Sigmoid colon (tissue), 4 donors: ENCODE measurements around the gene ITGB2.

ENCODE experiments used
- EP300 ChIP-seq, 4 donors: sonication (generic); formaldehyde crosslinking; IDR thresholded peaks; one replicate each; pipeline ENCODE4 v1.6.1; 2017; ENCODE audit warnings: antibody characterized with exemption in 4 of 4
- POLR2A ChIP-seq, 2 donors: fragments of 450-650 bp; IDR thresholded peaks; one replicate each; pipeline ENCODE4 v1.6.1; 2016; ENCODE audit warnings: antibody characterized with exemption in 2 of 2, mild to moderate bottlenecking in 2 of 2, moderate library complexity in 2 of 2
- POLR2AphosphoS5 ChIP-seq, 4 donors: sonication (generic); formaldehyde crosslinking; IDR thresholded peaks; one replicate each; pipeline ENCODE4 v1.6.1; 2017; ENCODE audit warnings: antibody characterized with exemption in 4 of 4
- TF ChIP-seq, protein P1 (sequence below), 4 experiments: fragments of 450-650 bp in 3 of 4; fragments of 200-600 bp in 1 of 4; IDR thresholded peaks; one replicate each; pipeline ENCODE4 v1.5.1; 2016 to 2019; ENCODE audit warnings: antibody characterized with exemption in 4 of 4, mild to moderate bottlenecking in 3 of 4, moderate library complexity in 2 of 4

DNA sequence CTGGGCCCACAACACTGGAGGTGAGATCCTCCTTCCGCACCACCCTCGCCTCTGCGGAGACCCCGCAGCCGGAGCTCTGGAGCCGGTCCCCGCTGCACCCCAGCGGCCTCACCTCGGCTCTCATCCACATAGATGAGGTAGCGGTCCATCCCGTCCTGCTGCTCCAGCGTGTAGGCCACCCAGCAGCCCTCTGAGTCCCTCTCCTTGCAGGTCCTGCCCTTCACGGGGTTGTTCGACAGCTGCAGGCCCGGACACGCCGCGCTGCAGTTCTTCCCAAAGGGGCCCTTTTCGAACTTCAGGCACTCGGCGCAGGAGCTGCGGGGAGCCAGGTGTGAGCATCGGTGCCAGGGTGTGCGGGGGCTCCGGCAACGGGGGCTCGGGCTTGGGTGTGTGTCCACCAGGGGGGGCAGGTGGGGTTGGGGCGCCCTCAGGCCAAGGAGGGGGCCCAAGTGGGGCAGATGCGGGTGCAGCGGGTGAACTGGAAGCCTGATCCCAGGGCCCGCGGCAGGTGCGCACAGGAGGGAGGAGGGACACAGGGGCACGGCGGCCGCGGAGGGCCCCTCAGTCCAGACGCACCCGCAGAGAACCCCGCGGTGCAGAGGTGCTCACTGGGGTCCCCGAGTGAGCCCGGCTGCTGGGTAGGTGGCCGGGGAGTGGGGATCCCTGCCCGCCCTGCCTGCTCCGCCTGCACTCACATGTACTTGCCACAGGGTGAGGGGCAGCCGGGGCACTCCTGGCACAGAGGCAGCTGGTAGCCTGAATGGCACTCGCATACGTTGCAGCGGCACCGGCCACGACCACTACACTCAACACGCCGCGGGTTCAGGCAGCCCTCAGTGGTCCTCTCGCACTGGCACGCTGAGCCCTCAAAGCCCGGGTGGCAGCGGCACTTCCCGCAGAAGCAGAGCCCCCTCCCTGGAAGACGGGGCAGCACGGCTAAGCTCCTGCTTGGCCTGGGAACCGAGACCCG, 31.8 kb downstream of the ITGB2 start:
- TF ChIP-seq, protein P1, sequence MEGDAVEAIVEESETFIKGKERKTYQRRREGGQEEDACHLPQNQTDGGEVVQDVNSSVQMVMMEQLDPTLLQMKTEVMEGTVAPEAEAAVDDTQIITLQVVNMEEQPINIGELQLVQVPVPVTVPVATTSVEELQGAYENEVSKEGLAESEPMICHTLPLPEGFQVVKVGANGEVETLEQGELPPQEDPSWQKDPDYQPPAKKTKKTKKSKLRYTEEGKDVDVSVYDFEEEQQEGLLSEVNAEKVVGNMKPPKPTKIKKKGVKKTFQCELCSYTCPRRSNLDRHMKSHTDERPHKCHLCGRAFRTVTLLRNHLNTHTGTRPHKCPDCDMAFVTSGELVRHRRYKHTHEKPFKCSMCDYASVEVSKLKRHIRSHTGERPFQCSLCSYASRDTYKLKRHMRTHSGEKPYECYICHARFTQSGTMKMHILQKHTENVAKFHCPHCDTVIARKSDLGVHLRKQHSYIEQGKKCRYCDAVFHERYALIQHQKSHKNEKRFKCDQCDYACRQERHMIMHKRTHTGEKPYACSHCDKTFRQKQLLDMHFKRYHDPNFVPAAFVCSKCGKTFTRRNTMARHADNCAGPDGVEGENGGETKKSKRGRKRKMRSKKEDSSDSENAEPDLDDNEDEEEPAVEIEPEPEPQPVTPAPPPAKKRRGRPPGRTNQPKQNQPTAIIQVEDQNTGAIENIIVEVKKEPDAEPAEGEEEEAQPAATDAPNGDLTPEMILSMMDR (IDR thresholded peaks at IDR 0.05) = no peak
- no peak for TF ChIP-seq POLR2A (IDR thresholded peaks at IDR 0.05)
- TF ChIP-seq POLR2AphosphoS5 (IDR thresholded peaks at IDR 0.05) = no peak
- TF ChIP-seq EP300 (IDR thresholded peaks at IDR 0.05) = no peak
